Fibroblast of skin of scalp (primary cell): ENCODE data around the gene CA5A. TPM values are rescaled to one million over a fixed set of nuclear protein-coding genes. Genes with fewer than 3 reads are reported as not detected.
"Not testable (repeated sequence)": the region's sequence is repeated elsewhere in the genome, so short reads cannot be mapped to it uniquely, and the experiment has no call there.

ENCODE experiments used
- DNase-seq: peaks from one replicate; pipeline ENCODE4 v3.0.0-alpha.2; 2013
- polyA plus RNA-seq, 2 experiments: library from polyadenylated mRNA; unstranded; fragments of 120-200 nt; gene quantifications; one replicate each; pipeline ENCODE4 v1.2.1, GENCODE V29; 2013; ENCODE audit not compliant: insufficient read length in 2 of 2

CA5A gene
- 0.01 TPM for polyA plus RNA-seq (2013, experiment 1 of 2; ENCODE audit: insufficient read length)
- 0.05 TPM for polyA plus RNA-seq (2013, experiment 2 of 2; ENCODE audit: insufficient read length)

GRCh38 chr16:87936375-87937230 is at the start of gene CA5A:
CA5A (minus strand) TSS chr16:87936529; CDS start chr16:87936450, 79 bp downstream.
- no peak for DNase-seq

DNA sequence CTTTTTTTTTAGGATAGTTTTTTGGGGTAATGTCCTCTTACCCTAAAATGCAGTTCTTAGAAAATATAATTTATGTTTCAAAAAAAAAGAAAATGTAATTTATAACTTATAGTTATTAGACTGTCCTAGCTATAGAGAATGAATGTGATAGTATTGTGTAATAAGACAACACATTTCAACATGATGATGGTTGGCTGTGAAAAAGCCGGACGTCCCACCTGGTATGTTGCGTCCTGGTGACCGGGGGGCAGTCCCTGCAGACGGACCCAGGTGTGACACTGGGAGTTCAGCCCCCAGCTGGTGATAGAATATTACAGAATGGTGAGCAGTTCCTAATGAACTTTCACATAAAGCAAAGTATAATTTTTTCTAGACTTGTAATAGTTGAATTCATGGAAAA is 49.2 kb upstream of the CA5A start:
- DNase-seq = not testable (repeated sequence)

DNA sequence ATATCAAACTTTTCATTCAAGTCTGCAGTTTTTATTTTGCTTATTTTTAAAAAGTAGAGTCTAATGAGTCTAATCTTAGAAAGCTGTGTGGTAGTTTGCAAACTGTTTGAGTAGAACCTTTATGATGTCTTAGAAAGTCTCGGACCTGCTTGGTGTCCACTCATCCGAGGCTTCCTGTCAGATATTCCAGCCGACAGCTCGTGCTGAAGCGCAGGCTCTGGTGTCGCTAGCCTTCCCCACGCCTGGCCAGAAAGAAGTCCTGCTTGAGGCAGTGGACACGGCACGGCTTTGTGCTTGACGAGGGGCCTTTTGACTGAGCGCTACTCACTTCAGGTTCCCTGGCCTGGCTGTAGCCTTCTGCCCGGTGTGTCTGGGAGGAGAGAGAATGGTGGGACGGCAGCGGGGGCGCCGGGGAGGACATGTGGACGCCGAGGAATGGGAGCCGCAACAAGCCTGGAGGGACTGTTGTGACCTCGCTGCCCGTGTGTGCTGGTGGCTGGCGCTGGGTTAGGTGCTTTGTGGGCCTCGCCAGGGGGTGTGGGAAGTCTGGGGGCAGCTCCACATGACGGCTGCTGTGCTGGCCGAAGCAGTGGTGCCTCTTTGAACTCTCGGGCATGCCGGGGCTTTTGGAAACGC is 48.4 kb upstream of the CA5A start:
- no peak for DNase-seq

DNA sequence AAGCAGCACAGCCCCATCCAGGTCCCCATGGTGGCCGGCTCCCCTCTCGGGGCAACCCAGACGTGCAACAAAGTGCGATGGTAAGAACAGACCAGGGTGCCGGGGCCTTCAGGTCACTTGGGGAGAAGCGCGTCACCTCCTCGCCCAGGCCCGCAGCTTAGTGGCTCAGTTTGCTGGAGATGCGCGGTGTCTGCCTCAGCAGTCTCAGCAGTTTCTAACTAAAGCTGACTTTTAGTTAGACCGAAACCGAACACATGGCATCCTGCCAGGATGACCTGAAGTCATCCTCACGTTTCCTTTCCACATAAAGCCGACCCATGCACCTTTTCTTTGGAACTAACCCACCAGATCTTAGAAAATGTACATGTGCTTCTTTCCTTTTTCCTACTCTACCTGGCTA is 47.9 kb upstream of the CA5A start:
- DNase-seq = not testable (repeated sequence)

- DNase-seq = peak; percentile 47
Measured at GRCh38 chr16:87983737-87984097, 47.4 kb upstream of the CA5A start.

- peak; percentile 17 for DNase-seq
Measured at GRCh38 chr16:87983072-87983736, 46.9 kb upstream of the CA5A start.

DNA sequence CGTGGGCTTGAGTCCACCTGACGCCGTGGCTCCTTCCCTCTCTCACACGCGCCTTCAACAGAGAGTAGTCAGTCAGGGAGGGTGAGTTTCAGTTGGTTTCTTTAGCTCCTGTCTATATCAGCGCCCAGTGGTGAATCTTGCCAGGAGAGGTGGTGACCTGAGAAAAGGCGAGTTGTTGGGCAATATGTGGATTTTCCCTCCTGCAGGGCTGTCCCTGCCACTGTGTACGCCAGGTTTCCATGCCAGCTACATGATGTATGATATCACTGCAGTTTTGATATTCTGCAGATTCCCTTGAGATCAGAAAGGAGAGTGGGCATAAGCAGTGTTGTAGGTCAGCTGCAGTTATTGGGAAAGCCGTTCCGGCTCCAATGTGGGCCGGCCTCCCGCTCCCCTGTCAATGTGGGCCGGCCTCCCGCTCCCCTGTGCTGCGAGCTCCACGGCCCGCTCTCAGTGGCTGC is 46.3 kb upstream of the CA5A start:
- DNase-seq = no peak

DNA sequence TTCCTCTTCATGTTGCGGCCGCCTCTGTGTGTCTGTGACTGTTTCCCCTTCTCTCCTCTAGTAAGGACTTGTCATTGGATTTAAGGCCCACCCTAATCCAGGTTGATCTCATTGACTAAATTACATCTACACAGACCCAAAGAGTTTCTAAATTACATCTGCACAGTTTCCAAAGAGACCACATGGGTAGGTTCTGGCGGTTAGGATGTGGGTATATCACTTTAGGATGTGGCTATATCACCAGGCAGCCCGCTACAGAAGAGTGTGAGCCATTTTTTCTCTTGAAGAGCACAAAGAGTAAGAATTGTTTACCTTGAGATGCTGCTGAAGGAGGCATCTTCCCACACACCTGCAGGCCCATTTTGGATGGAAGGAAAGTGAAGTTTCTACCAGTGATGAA is 45.0 kb upstream of the CA5A start:
- DNase-seq = not testable (repeated sequence)

DNA sequence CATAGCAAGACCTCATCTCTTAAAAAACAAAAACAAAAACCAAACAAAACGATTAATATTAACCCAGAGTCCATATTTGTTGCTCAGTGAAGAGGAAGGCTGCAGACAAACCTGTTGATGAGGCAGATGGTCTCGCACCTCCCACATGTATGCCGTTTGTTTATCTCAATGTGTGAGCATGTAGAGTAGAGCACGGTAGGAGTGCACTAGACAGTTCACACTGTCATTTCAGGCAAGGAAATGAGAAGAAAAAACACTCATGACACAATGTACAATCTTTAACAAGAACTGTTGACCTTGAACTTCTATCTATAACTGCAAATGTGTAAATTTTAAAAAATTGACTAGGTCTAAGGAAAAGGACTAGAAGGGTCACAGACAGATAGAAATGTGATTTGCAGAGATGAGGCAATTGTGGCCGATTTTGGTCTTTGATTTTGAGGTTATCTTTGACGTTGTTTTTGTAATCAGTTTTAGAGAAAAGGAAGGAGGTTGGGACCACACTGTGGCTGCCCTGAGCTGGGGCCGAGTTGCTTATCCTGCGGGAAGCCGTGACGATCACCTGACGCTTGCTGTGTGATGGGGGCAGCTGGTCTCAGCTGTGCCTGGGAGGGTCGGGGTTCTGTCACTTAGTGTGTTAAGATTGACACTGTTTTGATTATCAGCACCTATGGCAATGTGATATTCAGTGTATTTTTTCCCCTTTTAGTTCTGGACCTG is 43.7 kb upstream of the CA5A start:
- not testable (repeated sequence) for DNase-seq

- no peak for DNase-seq
Measured at GRCh38 chr16:87979352-87979751, 43.0 kb upstream of the CA5A start.

GRCh38 chr16:87978127-87978526 is 41.8 kb upstream of the CA5A start:
- DNase-seq = no peak

DNA sequence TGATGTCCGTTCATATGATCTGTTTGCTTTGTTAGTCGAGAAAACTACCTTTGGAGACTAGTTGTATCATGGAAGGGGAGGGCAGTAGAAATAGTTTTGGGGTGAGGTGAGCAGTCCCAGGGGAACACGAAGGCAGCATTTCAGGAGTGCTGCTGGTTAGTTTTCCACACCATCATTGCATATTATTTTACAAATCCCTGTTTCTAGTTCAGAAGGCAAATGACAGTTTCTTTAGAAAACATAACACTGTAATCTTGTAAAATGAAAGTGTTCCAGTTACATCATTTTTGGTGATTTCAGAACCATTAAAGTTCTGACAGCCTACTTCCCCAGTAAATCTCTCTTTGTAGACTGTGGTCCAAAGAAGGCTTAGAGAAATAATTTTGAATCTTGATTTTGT is 40.3 kb upstream of the CA5A start:
- DNase-seq = peak; percentile 63

DNA sequence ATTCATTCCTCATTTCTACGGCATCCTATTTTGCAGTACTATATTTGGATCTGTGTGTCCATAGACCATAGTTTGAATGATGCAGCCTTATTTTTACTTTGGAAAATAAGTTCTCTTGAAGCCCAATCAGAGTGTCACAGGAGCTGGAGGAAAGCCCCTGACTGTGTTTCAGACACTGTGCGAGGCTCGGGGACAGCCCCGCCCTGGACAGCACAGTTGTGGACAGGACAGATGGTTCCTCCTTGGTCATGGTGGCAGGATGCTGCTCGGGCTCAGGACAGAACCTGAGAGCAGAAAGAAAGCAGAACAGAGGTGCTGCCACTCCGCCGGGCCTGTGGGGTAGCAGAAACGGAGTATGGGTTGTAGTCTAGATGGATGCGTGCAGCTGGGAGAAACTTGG is 37.8 kb upstream of the CA5A start:
- no peak for DNase-seq

DNA sequence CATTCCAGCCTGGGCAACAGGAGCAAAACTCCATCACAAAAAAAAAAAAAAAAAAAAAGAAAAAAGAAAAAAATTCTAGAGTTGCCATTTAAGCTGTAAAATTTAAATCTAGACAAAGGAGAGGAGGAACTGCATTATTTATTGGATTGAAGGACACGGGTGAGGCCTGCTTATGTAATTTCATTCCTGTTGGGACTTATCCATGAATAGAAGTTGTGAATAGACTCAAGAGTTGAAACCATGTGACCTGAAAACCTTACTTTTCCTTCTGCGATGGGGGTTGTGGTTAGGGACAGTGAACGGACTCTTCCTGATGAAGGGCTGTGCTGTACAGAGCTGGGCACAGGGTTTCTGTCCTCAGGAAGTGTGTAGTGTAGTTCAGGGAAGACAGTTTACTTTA is 37.4 kb upstream of the CA5A start:
- no peak for DNase-seq

DNA sequence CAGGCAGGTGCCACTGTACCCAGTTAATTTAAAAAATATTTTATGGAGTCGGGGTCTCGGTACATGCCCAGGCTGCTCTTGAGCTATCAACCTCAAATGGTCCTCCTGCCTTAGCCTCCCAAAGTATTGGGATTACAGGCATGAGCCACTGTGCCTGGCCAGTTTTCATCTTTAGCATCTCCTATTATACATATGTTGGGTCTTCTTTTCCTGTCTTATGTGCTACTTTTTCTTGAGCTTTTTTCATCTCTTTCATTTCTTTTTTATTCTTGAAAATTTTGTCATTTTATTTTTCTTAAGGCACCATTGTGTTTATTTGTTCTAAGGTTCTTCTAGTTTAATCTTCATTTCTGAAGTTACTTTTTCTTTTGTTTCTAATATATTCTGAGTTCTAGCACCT is 35.6 kb upstream of the CA5A start:
- no peak for DNase-seq

GRCh38 chr16:87970186-87970585 is 33.9 kb upstream of the CA5A start:
- peak; percentile 61 for DNase-seq

GRCh38 chr16:87968541-87968940 is 32.2 kb upstream of the CA5A start:
- no peak for DNase-seq

DNA sequence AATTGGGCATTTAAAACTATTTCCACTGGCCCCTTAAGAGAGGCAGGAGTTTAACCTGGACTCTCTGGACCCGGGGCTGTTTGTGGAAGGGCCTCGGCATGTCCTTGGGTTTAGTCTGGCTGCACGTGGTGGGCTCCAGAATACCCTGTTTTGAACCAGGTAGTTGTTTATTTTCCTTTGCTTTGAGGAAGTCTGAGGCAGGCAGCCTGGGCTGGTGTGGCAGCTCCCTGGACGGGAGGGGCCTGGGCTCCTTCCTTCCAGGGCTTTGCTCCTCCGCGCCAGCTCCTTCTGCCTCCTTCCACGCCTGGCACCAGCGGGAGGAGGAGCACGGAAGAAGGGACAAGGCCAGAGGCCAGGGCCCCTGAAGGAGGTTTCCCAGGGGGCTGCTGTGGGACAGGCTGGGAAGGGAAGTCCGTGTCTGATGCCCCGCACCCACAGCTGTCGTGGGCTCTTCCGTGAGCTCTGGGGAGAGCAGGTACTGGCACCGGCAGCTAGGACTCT is 30.4 kb upstream of the CA5A start:
- DNase-seq = no peak

- no peak for DNase-seq
Measured at GRCh38 chr16:87966064-87966645, 29.8 kb upstream of the CA5A start.

DNA sequence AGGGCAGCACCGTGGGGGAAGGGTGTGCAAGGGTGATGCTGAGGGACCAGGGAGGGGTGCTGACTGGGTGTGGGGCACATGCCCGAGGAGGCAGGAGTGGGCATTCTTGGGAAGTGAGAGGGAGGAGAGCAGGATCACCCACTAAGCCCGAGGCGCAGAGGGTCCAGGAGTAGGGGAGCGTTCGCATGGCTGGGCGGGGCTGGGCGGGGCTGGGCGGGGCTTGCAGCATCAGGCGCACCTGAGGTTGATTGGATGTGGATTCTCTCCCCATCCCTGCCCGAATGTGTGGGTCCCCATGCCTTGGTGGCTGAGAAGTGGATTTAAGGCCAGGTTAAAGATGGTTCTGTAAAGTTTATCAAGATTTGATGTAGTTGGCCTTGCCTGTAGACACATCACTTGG is 29.1 kb upstream of the CA5A start:
- DNase-seq = no peak

GRCh38 chr16:87964049-87964659 is 27.8 kb upstream of the CA5A start:
- DNase-seq = no peak

GRCh38 chr16:87963400-87963799 is 27.1 kb upstream of the CA5A start:
- peak; percentile 86 for DNase-seq
